Fibroblast of skin of left biceps (primary cell): ENCODE results near the gene WASF2.
A peak's percentile ranks its signal among the peaks of the same experiment; 100 is the strongest.
"Not testable (repeated sequence)": the region's sequence is repeated elsewhere in the genome, so short reads cannot be mapped to it uniquely, and the experiment has no call there.

Source experiments
- DNase-seq, 2 experiments: peaks; one replicate each; pipeline ENCODE4 v3.0.0-alpha.2; 2013; ENCODE audit warnings: low read depth in 2 of 2

The WASF2 gene

DNA sequence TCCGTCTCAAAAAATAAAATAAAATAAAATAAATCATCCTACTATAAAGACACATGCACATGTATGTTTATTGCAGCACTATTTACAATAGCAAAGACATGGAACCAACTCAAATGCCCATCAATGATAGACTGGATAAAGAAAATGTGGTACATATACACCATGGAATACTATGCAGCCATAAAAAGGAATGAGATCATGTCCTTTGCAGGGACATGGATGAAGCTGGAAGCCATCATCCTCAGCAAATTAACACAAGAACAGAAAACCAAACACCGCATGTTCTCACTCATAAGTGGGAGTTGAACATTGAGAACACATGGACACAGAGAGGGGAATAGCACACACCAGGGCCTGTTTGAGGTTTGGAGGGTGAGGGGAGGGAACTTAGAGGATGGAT lies 11.2 kb upstream of the WASF2 start:
- DNase-seq: not testable (repeated sequence)

DNA sequence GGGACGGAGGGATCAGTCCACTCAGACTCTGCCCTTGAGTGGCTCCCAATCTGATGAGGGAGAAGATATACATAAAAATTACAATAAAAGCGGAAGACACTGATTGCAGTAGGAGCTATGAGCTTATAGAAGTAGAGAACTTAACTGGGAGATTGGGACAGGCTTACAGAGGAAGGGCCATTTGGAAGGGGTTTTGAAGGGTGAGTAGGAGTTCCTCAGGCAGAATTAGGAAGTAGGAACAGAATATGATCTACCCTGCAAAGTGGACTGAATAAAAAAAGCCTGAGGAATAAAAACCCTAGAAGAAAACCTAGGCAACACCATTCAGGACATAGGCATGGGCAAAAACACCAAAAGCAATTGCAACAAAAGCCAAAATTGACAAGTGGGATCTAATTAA lies 9.2 kb upstream of the WASF2 start:
- no peak for DNase-seq

DNA sequence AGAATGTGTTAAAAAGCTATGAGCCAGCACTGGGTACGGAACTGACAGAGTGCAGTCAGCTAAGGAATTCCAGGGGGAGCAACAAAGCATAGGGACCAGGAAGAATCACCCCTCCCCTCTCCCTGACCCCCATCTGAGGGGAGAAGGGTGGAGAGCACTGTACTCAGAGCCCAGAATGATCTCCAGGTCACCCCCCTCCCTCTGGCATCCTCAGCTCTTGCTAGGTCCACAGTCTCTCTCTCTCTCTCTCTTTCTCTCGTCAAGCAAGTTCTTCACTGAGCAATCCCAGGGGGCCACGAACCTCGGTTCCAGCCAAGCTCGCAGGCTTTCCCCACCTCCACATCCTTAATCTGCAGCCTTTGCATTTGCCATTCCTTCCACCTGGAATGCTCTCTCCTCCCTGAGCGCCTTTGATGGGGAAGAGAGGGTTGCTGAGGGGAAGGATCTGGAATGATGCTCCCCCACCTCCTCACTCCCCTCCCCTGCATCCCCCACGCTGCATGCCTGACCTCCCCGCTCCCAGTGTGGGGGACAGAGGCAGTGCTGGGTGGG lies 6.7 kb upstream of the WASF2 start:
- DNase-seq: peak; percentile 41 to 57

GRCh38 chr1:27492796-27493195 lies 2.8 kb upstream of the WASF2 start:
- no peak for DNase-seq

DNA sequence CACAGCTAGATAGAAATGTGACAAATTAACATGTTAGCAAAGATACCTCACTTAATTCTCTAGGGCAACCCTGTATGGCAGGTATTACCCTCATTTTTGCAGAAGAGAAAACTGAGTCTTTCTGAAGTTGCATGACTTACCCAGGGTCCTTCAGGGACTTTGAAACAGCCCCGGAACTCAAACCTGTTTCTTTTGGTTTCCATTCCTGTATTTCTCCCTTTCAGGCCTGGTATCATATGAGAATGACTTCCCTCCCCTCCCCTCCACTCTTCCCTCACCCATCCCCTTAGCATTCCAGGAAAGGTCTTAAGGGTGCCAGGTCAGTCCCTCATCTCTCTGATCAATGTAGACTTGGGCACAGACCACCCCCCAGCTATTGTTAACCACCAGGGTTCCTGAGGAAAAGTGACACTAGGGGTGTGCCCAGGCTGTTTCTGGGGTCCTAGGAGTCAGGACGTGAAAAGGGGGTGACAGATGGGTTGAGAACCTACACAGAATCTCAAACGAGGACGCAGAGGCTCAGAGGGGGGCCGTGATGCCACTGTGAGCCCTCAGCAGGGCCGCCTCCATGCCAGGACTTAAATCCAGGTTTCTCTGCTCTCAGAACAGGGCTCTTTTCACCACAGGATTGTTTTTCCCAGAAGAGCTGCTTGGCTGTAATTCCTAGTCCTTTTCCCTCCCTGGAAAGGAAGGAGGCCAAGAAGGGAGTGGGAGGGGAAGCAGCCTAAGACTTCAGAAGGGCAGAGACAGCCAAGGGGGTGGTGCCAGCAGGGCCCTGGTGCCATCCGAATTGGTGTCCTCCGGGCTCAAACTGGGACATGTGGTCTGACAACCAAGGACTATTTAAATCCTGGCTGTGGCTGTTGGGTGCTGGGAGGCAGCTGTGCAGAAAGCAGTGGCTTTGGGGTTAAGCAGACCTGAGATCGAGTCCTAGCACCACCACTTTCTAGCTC lies 2.1 kb upstream of the WASF2 start:
- no peak for DNase-seq

DNA sequence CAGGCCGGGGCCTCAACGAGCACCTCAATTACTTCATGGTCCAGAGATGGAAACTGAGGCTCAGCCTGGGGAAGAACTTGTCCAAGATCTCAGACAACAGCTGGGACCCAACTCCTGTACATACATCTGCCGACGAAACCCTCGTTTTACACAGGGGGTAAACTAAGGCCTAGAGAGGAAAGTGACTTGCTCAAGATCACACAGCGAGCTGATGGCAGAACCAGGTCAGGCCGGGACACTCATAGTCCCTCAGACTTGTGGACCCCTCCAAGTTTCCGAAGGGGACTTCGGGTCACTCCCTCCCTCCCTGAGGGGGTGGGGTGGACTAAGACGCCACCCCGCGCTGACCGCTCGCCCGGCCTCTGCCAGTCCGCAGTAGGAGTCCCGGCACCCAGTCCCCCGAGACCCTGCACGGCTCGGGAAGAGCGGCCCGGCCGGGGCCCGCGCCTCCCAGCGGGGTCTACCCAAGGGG lies 430 bp downstream of the WASF2 start:
- DNase-seq: no peak

DNA sequence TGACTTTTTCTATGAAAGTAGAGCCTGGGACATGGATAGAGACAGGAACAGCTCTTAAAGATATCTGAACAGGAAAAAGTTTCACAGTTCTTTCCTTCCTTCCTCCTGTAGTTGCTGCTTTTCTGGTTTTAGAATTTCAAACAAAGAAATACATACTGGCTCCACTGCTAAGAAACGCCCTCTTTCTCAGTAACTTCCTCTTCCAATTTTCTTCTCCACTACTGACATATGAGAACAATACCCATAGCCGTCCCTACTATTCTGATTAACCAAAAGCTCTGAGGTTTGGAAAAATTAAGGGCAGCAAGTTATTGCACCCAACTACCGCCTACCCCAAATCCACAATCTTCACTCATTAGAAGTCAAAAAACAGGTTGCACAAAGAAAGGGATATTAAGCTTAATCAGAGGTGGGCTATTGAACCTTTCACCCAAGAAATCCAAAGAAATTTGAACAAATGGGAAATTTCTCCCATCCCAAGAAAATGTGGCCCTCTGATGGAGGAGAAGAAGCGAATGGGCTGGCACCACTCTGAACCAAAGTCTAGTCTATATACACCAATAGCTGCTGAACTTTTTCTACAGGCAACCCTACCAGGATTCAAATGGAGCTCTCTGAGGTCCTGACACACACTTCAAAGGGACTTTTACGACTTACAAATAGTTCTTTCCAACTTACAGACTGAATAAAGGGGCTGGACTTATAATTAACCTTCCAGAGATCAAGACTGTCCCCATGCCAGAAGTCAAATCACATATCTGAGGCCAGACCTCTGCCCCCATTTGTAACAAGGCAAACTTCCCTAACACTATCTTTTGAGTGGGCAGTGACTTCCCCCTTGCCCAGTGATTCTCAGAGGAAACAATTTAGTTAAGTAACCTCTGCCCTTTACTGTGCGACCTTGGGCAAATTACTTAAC lies 1.7 kb downstream of the WASF2 start:
- DNase-seq: no peak

DNA sequence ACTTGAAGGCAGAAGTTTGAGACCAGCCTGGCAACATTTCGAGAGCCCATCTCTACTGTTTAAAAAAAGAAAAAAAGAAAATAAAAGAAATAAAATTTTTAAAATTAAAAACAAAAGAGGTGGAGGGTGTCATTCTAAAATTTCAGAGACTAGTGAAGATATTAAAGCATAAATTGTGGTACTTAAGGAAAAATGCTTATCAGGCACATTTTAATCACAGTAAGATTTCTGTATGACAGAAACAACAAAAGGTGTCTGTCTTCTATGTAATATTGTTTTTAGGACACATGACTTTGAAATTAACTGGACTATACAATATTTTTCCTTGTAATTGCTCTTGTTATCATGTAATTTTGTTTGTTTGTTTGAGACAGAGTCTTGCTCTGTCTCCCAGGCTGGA lies 4.6 kb downstream of the WASF2 start:
- DNase-seq: no peak

- DNase-seq: no peak
These were observed 6.3 kb downstream of the WASF2 start for GRCh38 chr1:27483659-27484058.

DNA sequence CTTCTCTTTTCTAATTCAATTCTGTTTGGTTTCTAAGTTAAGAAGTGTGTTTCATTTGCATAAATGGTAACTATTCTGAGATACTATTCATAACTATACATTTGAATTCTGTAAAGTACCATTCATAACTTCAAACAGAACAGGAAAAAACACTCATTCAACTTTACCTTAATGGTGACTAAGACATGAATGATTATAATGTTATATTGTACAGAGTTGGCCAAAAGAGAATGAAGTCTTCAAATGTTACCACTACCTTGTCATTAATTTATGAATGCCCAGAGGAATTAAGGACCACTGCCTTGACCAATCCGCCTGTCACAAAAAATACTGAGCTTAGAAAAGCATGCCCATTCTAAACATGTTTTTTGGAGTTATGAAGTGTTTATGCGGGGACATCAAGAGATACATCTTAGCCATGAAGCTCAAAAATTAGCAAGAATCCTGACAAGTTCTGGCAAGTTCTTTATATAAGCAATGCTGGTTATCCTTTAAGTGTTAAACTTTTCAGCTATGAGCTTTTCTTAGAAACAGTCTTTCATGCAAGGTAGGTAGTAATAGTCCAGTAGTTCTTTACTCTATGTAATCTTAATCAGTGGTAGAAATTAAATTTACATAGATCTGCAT lies 7.9 kb downstream of the WASF2 start:
- no peak for DNase-seq

GRCh38 chr1:27478098-27478497 lies 11.9 kb downstream of the WASF2 start:
- DNase-seq: no peak

GRCh38 chr1:27476237-27476636 lies 13.7 kb downstream of the WASF2 start:
- no peak for DNase-seq

GRCh38 chr1:27475720-27476119 lies 14.2 kb downstream of the WASF2 start:
- no peak for DNase-seq

DNA sequence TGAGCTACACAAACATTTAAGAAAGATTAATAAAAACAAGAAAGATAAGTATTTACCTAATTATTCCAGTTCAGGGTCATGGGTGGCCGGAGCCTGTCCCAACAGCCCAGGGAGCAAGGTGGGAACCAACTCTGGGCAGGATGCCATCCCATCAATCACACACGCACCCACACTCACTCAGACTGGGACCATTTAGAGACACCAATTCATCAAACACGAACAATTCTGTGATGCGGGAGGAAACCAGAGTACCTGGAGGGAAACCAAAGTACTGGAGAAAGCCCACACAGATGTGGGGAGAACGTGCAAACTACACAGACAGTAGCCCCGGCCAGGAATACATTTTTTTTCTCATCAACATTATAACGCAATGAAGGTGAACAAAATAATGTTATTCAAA lies 16.2 kb downstream of the WASF2 start:
- no peak for DNase-seq

DNA sequence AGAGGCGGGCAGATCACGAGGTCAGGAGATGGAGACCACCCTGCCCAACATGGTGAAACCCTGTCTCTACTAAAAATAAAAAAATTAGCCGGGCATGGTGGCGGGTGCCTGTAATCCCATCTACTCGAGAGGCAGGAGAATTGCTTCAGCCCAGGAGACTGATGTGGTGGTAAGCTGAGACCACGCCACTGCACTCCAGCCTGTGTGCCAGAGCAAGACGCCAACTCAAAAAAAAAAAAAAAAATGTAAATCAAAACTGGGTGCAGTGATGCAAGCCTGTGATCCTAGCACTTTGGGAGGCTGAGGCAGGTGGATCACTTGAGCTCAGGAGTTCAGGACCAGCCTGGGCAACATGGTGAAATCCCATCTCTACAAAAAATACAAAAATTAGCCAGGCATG lies 17.9 kb downstream of the WASF2 start:
- DNase-seq: not testable (repeated sequence)

DNA sequence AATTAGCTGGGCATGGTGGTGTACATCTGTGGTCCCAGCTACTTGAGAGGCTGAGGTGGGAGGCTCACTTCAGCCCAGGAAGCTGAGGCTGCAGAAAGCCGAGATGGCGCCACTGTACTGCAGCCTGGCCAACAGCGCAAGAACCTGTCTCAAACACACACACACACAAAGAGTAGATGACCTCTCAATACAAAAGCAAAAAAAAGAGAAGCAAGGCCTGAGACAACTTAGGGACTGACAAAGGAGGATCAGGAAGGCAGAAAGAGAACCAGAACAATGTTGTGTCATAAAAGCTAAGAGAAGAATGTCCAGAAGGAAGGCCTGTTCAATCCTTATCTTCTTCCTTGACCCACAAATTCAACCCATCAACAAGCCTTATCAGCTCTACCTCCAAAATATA lies 18.5 kb downstream of the WASF2 start:
- no peak for DNase-seq

DNA sequence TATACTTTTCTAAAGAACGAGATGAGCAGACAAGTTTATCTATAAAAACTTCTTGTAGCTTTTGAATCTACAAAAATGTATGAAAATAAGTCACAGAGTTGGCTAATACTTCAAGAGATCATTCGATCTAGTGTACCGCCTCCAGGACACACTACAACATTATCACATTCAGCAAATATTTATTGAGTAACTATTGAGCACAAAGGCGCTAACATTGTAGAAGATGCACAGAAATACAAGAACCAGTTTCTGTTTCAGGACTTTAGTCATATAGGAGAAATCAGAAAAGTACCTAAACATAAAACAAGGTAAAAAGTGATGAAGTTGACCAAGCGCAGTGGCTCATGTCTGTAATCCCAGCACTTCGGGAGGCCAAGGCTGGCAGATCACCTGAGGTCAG lies 20.6 kb downstream of the WASF2 start:
- no peak for DNase-seq

GRCh38 chr1:27468378-27468777 lies 21.6 kb downstream of the WASF2 start:
- DNase-seq: not testable (repeated sequence)

- DNase-seq: no peak
These were observed 24.9 kb downstream of the WASF2 start for GRCh38 chr1:27464926-27465647.

GRCh38 chr1:27463916-27464315 lies 26.1 kb downstream of the WASF2 start:
- DNase-seq: not testable (repeated sequence)

DNA sequence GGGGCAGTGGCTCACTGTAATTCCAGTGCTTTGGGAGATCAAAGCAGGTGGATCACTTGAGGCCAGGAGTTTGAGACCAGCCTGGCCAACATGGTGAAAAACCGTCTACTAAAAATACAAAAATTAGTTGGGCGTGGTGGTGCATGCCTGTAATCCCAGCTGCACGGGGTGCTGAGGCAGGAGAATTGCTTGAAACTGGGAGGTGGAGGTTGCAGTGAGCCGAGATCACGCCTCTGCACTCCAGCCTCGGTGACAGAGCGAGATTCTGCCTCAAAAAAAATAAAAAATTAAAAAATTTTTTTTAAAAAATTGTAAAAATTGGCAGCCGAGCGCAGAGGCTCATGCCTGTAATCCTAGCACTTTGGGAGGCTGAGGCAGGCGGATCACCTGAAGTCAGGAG lies 31.4 kb downstream of the WASF2 start:
- not testable (repeated sequence) for DNase-seq
